Upper lobe of left lung (tissue), 4 donors: ENCODE results near the gene RBM19.

Experiments used
- CTCF ChIP-seq, 6 experiments: fragments of 450-650 bp in 4 of 6; fragments of 200-600 bp in 2 of 6; sonication (generic) in 2 of 6; IDR thresholded peaks; one replicate each; pipeline ENCODE4 v1.5.1; 2016 to 2019; ENCODE audit warnings: antibody characterized with exemption in 6 of 6
- EP300 ChIP-seq, 4 donors: sonication (generic); formaldehyde crosslinking; IDR thresholded peaks; one replicate each; pipeline ENCODE4 v1.5.1; 2017; ENCODE audit warnings: antibody characterized with exemption in 4 of 4, control low read depth in 2 of 4
- POLR2A ChIP-seq, 4 donors: fragments of 450-650 bp; IDR thresholded peaks; one replicate each; pipeline ENCODE4 v1.5.1; 2016 to 2017; ENCODE audit warnings: antibody characterized with exemption in 4 of 4, mild to moderate bottlenecking in 2 of 4
- POLR2AphosphoS5 ChIP-seq, 2 donors: sonication (generic); formaldehyde crosslinking; IDR thresholded peaks; one replicate each; pipeline ENCODE4 v1.5.1; 2017; ENCODE audit warnings: antibody characterized with exemption in 2 of 2

GRCh38 chr12:113874999-113875561 is 91.0 kb downstream of the RBM19 start:
- TF ChIP-seq CTCF (IDR thresholded peaks at IDR 0.05): no peak
- TF ChIP-seq POLR2A (IDR thresholded peaks at IDR 0.05): no peak
- TF ChIP-seq EP300 (IDR thresholded peaks at IDR 0.05): no peak
- no peak for TF ChIP-seq POLR2AphosphoS5 (IDR thresholded peaks at IDR 0.05)
